MG63 (cell line): ENCODE results near the gene SENP8. TPM values are rescaled to one million over a fixed set of nuclear protein-coding genes. Genes with fewer than 3 reads are reported as not detected.

ENCODE experiments used
- DNase-seq: peaks from one replicate; pipeline ENCODE4 v3.0.0-alpha.2; 2020
- H3K27me3 ChIP-seq: fragments of 250-450 bp; sonication (Bioruptor Pico); 2 replicates; pipeline ENCODE4 v1.5.1; 2020; ENCODE audit warnings: mild to moderate bottlenecking, moderate library complexity
- H3K36me3 ChIP-seq: fragments of 250-450 bp; sonication (Bioruptor Pico); 2 replicates; pipeline ENCODE4 v1.5.1; 2020; ENCODE audit warnings: mild to moderate bottlenecking, moderate library complexity
- H3K4me3 ChIP-seq: fragments of 250-450 bp; sonication (Bioruptor Pico); 2 replicates; pipeline ENCODE4 v1.5.1; 2020; ENCODE audit warnings: mild to moderate bottlenecking, moderate library complexity
- H3K9me3 ChIP-seq: fragments of 250-450 bp; sonication (Bioruptor Pico); 2 replicates; pipeline ENCODE4 v1.5.1; 2020; ENCODE audit warnings: mild to moderate bottlenecking, moderate library complexity
- total RNA-seq: library from RNA; depleted of rRNA; stranded (reverse); fragments of >200 nt; shearing (Covaris generic); gene quantifications from 2 replicates; pipeline ENCODE4 v1.2.3, GENCODE V29; 2014; ENCODE audit warnings: low replicate concordance

Gene SENP8
- total RNA-seq, 1 experiment from 2014 or later: 1.7 TPM

DNA sequence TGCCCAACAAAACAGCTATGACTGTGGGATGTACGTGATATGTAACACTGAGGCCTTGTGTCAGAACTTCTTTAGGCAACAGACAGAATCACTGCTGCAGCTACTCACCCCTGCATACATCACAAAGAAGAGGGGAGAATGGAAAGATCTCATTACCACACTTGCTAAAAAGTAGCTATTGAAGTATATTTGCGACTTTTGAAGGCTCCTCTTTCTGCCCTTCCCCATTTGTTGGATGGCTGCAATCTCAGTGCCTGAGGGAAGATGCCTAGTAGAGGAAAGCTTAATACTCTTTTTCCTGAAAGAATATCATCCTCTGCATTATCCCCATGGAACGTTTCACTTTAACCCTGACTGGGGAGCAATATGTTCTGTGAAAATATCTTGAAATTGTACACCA lies 21.9 kb downstream of the SENP8 start:
- no peaks in the 10 kb centered on the region for H3K27me3 ChIP-seq
- H3K9me3 ChIP-seq: no peaks in the 10 kb centered on the region
- H3K36me3 ChIP-seq: no peaks in the 10 kb centered on the region
- no peak for DNase-seq
- H3K4me3 ChIP-seq: no peak overlapping the region

- no peak for DNase-seq
- Histone ChIP-seq H3K9me3 (no peaks in the 10 kb centered on the region), H3K27me3 (no peaks in the 10 kb centered on the region), H3K36me3 (no peaks in the 10 kb centered on the region), H3K4me3 (no peak overlapping the region)
Measured at GRCh38 chr15:72141171-72142084, 23.2 kb downstream of the SENP8 start.

DNA sequence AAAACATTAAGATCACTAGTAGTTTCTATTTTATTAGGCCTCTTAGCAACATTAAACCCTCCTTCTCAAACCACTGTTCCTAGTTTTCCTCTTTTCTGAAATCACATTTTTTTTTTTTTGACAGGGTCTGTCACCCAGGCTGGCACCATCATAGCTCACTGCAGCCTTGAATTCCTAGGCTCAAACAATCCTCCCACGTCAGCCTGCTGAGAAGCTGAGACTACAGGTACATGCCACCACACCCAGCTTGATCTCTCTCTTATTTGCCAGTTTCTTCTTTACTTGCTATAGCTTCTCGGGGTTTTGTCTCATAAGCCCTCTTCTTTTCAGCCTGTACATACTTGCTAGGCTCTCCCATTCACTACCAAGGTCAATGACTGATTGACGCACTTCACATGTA lies 28.0 kb downstream of the SENP8 start:
- no peaks in the 10 kb centered on the region for H3K9me3 ChIP-seq

DNA sequence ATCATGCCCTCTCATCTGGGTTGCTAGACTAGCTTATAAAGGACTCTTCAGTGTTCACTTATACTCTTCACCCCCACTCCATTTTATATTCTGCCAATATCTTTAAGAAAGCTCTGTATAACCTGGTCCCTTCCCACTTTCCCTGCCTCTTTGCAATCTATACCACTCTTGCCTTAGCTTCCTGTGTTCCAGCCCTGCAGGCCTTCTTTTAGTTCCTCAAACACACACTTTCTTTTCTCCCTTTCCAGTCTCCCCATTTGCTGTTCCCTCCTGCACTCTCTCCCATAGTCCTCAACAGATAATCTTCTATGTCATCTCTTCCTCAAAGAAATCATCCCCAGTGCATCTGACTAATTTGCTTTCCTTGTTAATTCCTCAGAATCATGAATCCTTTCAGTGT lies 28.7 kb downstream of the SENP8 start:
- DNase-seq: no peak
- no peaks in the 10 kb centered on the region for H3K27me3 ChIP-seq
- H3K9me3 ChIP-seq: no peaks in the 10 kb centered on the region
- no peak overlapping the region for H3K4me3 ChIP-seq
- no peaks in the 10 kb centered on the region for H3K36me3 ChIP-seq

More for the DNA sequence above, 28.0 kb downstream of the SENP8 start:
- no peaks in the 10 kb centered on the region for H3K36me3 ChIP-seq
- no peak overlapping the region for H3K4me3 ChIP-seq
- no peaks in the 10 kb centered on the region for H3K27me3 ChIP-seq
- no peak for DNase-seq

GRCh38 chr15:72147418-72147817 lies 29.2 kb downstream of the SENP8 start:
- Histone ChIP-seq H3K9me3 (no peaks in the 10 kb centered on the region), H3K36me3 (no peaks in the 10 kb centered on the region), H3K27me3 (no peaks in the 10 kb centered on the region), H3K4me3 (no peak overlapping the region)
- DNase-seq: no peak

DNA sequence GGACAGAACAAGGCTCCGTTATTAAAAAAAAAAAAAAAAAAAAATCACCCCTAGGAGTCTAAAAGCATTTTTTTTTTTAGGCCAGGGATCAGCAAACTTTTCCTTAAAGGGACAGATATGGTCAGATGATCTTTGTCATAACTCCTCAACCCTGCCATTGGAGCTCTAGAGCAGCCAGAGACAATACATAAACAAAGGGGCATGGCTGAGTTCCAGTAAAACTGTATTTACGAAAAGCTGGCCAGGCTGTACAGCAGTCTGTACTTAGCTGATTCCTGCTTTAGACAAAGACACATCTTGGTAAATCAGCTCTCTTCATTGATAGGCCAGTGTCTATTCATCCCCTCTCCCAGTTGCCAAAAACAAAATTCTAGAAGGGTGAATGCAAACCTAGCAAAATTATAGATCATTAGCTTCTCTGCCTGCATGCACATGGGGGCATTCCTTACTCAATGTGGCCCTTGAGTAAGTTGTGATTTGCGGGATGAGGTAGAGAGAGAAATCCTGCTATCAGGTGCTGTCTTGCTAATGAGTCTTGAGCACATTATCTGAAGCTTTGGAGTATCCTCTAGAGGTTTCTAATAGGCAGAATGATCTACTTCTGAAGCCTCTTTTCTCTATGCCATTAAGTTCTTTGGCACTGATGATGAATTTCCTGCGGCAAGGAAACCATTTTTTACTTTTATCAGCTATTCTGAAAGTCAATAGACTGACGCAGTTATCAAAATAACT lies 35.2 kb downstream of the SENP8 start:
- no peak overlapping the region for H3K4me3 ChIP-seq
- H3K9me3 ChIP-seq: no peaks in the 10 kb centered on the region
- no peaks in the 10 kb centered on the region for H3K27me3 ChIP-seq
- no peak for DNase-seq
- no peaks in the 10 kb centered on the region for H3K36me3 ChIP-seq

DNA sequence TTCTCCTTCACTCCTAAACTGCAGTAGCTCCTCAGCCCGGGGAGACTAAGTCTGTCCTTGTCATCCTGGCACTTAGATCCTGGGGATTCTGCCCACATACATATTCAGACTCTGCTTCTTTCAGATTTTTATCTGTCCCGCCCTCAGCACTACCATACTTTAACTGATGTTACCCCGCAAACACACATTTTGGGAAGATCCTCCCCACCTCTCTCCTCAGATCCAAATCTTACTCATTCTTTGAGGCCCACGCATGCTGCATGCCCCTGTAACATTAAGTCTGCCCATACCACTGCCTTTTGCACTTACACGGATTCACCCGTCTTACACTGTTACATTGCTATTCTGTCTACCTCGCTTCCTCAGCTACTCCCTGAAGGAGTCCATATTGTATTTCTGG lies 36.1 kb downstream of the SENP8 start:
- H3K9me3 ChIP-seq: no peaks in the 10 kb centered on the region
- no peaks in the 10 kb centered on the region for H3K36me3 ChIP-seq
- H3K27me3 ChIP-seq: no peaks in the 10 kb centered on the region
- no peak for DNase-seq
- no peak overlapping the region for H3K4me3 ChIP-seq

DNA sequence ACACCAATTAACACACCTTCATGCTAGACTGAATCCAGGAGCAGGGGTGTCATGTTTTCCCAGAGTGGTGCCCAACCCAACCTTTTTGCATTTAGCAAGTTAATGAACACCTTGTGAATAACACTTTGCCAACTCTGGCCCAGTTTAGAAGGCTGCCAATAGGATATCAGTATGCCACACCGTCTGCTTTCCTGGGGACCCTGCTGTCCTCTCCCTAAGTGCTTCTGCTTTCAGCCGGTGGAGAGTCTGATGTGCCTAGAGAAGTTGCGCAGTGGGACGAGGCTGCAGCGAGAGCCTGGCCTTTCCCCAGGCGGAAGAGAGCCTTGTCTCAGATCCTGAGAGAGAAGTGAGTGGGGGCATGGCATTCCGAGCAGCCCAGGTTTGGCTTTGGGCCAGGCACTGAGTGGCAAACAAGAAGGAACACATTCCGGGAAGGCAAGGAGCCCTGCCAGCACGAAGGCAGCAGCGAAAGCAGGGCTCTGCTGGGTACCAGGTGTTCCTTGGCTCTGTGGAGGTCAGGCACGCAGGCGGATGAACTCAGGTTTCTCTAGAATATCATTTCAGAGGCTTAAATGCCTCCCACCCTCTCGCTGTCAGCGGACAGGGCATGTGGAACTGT lies 36.9 kb downstream of the SENP8 start:
- H3K9me3 ChIP-seq: no peaks in the 10 kb centered on the region

GRCh38 chr15:72155635-72156616 lies 37.7 kb downstream of the SENP8 start:
- DNase-seq: peak; percentile 73
- Histone ChIP-seq H3K36me3 (no peaks in the 10 kb centered on the region), H3K27me3 (no peaks in the 10 kb centered on the region), H3K4me3 (peak overlapping the region; percentile 44), H3K9me3 (no peaks in the 10 kb centered on the region)

More for the DNA sequence above, 36.9 kb downstream of the SENP8 start:
- Histone ChIP-seq H3K27me3 (no peaks in the 10 kb centered on the region), H3K36me3 (no peaks in the 10 kb centered on the region), H3K4me3 (no peak overlapping the region; the same call in 1 of the 2 replicates)
- peak; percentile 37 for DNase-seq

DNA sequence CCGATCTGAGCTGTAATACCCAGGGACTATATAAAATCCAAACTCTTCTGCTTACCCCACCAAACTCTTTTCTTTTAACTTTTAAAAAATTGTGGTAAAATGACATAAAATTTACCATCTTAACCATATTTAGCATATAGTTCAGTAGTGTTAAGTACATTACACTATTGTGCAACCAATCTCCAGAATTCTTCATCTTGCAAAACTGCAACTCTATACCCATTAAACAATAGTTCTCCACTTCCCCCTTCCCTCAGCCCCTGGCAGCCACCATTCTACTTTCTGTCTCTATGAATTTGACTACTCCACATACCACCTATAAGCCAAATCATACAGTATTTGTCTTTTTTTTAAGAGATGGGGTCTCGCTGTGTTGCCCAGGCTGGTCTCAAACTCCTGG lies 38.7 kb downstream of the SENP8 start:
- H3K36me3 ChIP-seq: no peaks in the 10 kb centered on the region

DNA sequence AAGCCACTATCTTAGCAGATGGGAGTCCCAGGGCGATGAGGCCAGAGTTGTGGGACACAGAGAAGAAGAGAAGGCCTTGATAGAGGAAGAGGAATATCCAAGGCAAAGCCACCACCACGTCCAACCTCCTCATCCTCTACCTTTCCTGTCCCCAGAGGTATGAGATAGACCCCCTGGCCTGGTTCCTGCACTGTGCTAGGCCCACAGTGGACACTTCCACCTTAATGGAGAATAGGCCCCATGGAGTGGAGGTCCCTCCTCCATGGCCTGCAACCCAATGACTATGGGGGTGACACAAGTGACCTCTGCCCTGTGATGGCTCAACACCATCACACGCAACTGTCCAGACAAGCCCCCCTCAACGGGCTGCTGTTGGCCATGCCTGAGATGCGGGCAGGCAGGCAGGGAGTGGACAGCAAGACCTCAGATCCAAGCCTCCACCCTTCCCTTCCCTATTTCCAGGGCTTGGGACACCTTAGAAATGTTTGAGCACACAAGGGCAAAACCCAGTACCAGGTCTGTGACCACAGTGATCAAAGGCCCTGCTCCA lies 42.6 kb downstream of the SENP8 start:
- H3K4me3 ChIP-seq: no peak overlapping the region
- DNase-seq: no peak
- no peaks in the 10 kb centered on the region for H3K9me3 ChIP-seq
- no peaks in the 10 kb centered on the region for H3K27me3 ChIP-seq
- H3K36me3 ChIP-seq: no peaks in the 10 kb centered on the region

More for the DNA sequence above, 38.7 kb downstream of the SENP8 start:
- no peak overlapping the region for H3K4me3 ChIP-seq
- DNase-seq: no peak
- no peaks in the 10 kb centered on the region for H3K27me3 ChIP-seq
- no peaks in the 10 kb centered on the region for H3K9me3 ChIP-seq

DNA sequence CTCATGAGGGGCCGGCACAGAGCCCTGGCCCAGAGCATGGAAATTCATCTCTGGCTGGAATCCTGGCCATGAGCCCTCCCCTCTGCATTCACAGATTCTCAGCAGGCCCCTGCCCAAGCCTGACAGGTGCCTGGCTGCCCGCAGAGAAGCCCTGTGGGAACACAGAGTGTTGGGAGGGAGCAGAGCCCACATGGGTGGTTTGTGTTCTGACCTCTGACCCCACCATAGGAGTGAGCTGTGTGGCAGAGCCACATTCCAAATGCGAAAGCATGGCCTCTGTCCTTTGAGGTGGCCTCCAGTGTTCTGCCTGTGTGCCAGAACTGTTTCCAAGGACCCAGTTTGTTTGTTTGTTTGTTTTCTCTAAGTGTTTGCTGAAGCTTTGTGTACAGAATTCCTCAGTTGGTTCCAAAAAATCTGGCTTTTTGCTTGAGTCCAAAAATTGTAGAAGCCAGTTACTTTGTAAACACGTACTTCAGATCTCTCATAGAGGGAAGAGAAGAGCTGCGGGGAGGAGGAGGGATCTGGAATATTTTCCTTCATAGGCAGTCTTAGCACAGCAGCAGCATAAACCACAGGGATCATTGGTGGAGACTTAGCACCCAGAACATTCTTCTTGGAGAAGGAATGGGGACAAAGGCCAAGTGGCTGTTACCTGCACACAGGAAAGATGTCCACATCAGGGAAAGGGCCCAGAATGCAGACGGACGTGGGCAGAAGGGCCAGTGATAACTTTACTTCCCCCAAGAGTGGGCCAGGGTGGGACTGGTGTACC lies 43.3 kb downstream of the SENP8 start:
- H3K27me3 ChIP-seq: no peaks in the 10 kb centered on the region
- H3K36me3 ChIP-seq: no peaks in the 10 kb centered on the region
- H3K4me3 ChIP-seq: no peak overlapping the region
- no peaks in the 10 kb centered on the region for H3K9me3 ChIP-seq
- DNase-seq: no peak

DNA sequence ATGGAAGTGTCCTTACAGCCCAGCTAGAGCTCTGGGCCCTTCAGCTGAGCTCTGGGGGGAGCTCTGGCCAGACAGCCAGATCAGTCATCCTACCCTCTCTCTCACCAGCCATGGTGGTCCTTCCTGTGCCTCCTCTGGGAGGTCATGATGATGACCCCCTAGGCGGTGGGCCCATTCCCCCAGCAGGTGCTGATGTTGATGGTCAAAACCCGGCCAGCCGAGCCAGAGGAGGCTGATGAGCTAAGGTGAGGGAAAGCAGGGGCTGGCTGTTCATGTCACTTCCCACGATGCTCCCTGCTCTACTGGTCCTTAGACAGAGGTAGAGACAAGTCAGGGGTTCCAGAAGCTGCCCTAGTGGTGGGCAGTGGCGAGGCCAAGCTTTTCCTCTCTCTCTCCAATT lies 44.4 kb downstream of the SENP8 start:
- H3K36me3 ChIP-seq: no peaks in the 10 kb centered on the region
- H3K9me3 ChIP-seq: no peaks in the 10 kb centered on the region
- H3K4me3 ChIP-seq: no peak overlapping the region
- no peaks in the 10 kb centered on the region for H3K27me3 ChIP-seq
- DNase-seq: no peak

- no peaks in the 10 kb centered on the region for H3K27me3 ChIP-seq
- no peak for DNase-seq
Measured at GRCh38 chr15:72163719-72164118, 45.5 kb downstream of the SENP8 start.

GRCh38 chr15:72166716-72167417 lies 48.7 kb downstream of the SENP8 start:
- DNase-seq: no peak
- no peak overlapping the region for H3K4me3 ChIP-seq
- no peaks in the 10 kb centered on the region for H3K9me3 ChIP-seq
- H3K27me3 ChIP-seq: no peaks in the 10 kb centered on the region
- H3K36me3 ChIP-seq: no peaks in the 10 kb centered on the region

More at GRCh38 chr15:72163719-72164118, 45.5 kb downstream of the SENP8 start:
- no peaks in the 10 kb centered on the region for H3K9me3 ChIP-seq
- H3K4me3 ChIP-seq: no peak overlapping the region
- no peaks in the 10 kb centered on the region for H3K36me3 ChIP-seq
